HCT116 (cell line): ENCODE data around the gene B3GNT2. TPM values are rescaled to one million over a fixed set of nuclear protein-coding genes. Genes with fewer than 3 reads are reported as not detected.

Experiments
- ATAC-seq: fragments of 200-7000 bp; cut with Tn5 transposase; 2 replicates; pipeline ENCODE4 v1.9.1; 2020; ENCODE audit warnings: mild to moderate bottlenecking, moderate library complexity
- BruUV-seq: library from RNA; stranded (reverse); fragments of 400-500 nt; replicated peaks from 2 replicates; lab custom pipeline; 2021; lab: Mats Ljungman, UMichigan
- CTCF ChIA-PET: fragments of 300-600 bp; sonication (Branson Sonifier 250); formaldehyde crosslinking; loops from one replicate; lab custom pipeline; 2021; ENCODE audit warnings: antibody characterized with exemption; lab: Charles Lee
- POLR2A ChIA-PET: fragments of 300-600, 350-600 bp; sonication (Branson Sonifier 250); formaldehyde crosslinking; loops from one replicate; lab custom pipeline; 2021; ENCODE audit warnings: antibody characterized with exemption; lab: Charles Lee
- RAD21 ChIA-PET, 2 experiments: fragments of 300-600 bp; sonication (Branson Sonifier 250); formaldehyde crosslinking; loops; one replicate each; lab custom pipeline; 2023; ENCODE audit warnings: low total read pairs in 2 of 2; ENCODE audit not compliant: uncharacterized antibody in 2 of 2, unreplicated experiment in 2 of 2, low non-redundant PET in 1 of 2; lab: Charles Lee
- DNase-seq: peaks from one replicate; pipeline ENCODE4 v3.0.0-alpha.2; 2010; ENCODE audit warnings: low read depth, low spot score
- H2AFZ ChIP-seq: fragments of 200-600 bp; shearing (Covaris generic), sonication (generic); 2 replicates; pipeline ENCODE4 v1.6.1; 2017; ENCODE audit warnings: low read depth, mixed run types, mixed read lengths, antibody characterized with exemption, low read length; ENCODE audit not compliant: poor library complexity, severe bottlenecking
- H3K27ac ChIP-seq: 2 replicates; pipeline ENCODE4 v1.5.1; 2012; ENCODE audit warnings: low read depth, low read length
- H3K27me3 ChIP-seq: fragments of 200-600 bp; sonication (generic); 2 replicates; pipeline ENCODE4 v1.6.1; 2016; ENCODE audit warnings: mixed run types, low read length, mixed read lengths; ENCODE audit not compliant: insufficient read depth
- H3K36me3 ChIP-seq, 2 experiments: fragments of 200-500 bp in 1 of 2; fragments of 200-600 bp in 1 of 2; sonication (Bioruptor generic) in 1 of 2; sonication (generic) in 1 of 2; 2 replicates each; pipeline versions ENCODE4 v1.5.1 to v1.6.1; 2014 to 2016; ENCODE audit warnings: low read length in 2 of 2, inconsistent platforms in 1 of 2, mixed read lengths in 1 of 2, mixed run types in 1 of 2; ENCODE audit not compliant: insufficient read depth in 2 of 2, control insufficient read depth in 1 of 2
- H3K4me1 ChIP-seq, 2 experiments: fragments of 200-600 bp in 1 of 2; sonication (generic) in 1 of 2; 2 replicates each; pipeline versions ENCODE4 v1.5.1 to v1.6.1; 2012 to 2017; ENCODE audit warnings: low read length in 2 of 2, inconsistent platforms in 1 of 2, mild to moderate bottlenecking in 1 of 2, mixed read lengths in 1 of 2, mixed run types in 1 of 2, moderate library complexity in 1 of 2; ENCODE audit not compliant: insufficient read depth in 2 of 2, control insufficient read depth in 1 of 2
- H3K4me2 ChIP-seq: fragments of 200-600 bp; sonication (generic); 2 replicates; pipeline ENCODE4 v1.6.1; 2017; ENCODE audit warnings: mixed run types, low read length, mixed read lengths
- H3K4me3 ChIP-seq, 2 experiments: fragments of 200-600 bp in 1 of 2; sonication (generic) in 1 of 2; replicated peaks in 1 of 2; 2 replicates each; pipeline ENCODE4 v1.5.1; 2011 to 2016; ENCODE audit warnings: low read length in 2 of 2, control low read depth in 1 of 2, low read depth in 1 of 2, mild to moderate bottlenecking in 1 of 2, mixed read lengths in 1 of 2, mixed run types in 1 of 2
- H3K79me2 ChIP-seq: fragments of 200-600 bp; sonication (generic); 2 replicates; pipeline ENCODE4 v1.6.1; 2017; ENCODE audit warnings: mild to moderate bottlenecking, mixed run types, low read length, moderate library complexity, mixed read lengths; ENCODE audit not compliant: insufficient read depth
- H3K9ac ChIP-seq: fragments of 200-600 bp; sonication (generic); 2 replicates; pipeline ENCODE4 v1.6.1; 2016; ENCODE audit warnings: low read length, mixed read lengths
- H3K9me2 ChIP-seq: fragments of 200-600 bp; sonication (generic), shearing (Covaris generic); 2 replicates; pipeline ENCODE4 v1.6.1; 2017; ENCODE audit warnings: mixed run types, mild to moderate bottlenecking, moderate library complexity; ENCODE audit not compliant: insufficient read depth
- H3K9me3 ChIP-seq, 2 experiments: fragments of 200-500 bp in 1 of 2; fragments of 200-600 bp in 1 of 2; sonication (Bioruptor generic) in 1 of 2; sonication (generic) in 1 of 2; 2 replicates each; pipeline ENCODE4 v1.6.1; 2014 to 2017; ENCODE audit warnings: low read length in 2 of 2, mixed read lengths in 2 of 2, inconsistent platforms in 1 of 2, low read depth in 1 of 2, mild to moderate bottlenecking in 1 of 2, mixed run types in 1 of 2, moderate library complexity in 1 of 2; ENCODE audit not compliant: control insufficient read depth in 1 of 2, insufficient read depth in 1 of 2
- H4K20me1 ChIP-seq: fragments of 200-600 bp; sonication (generic), shearing (Covaris generic); 2 replicates; pipeline ENCODE4 v1.6.1; 2017; ENCODE audit warnings: mixed run types, mild to moderate bottlenecking, moderate library complexity; ENCODE audit not compliant: insufficient read depth
- CEBPB ChIP-seq: IDR thresholded peaks from 2 replicates; pipeline ENCODE4 v1.6.1; 2012; ENCODE audit warnings: low read depth
- EZH2 ChIP-seq: fragments of 200-600 bp; sonication (generic); IDR thresholded peaks from 2 replicates; pipeline ENCODE4 v1.6.1; 2017; ENCODE audit warnings: antibody characterized with exemption, mixed run types
- EZH2phosphoT487 ChIP-seq: fragments of 200-600 bp; IDR thresholded peaks from 2 replicates; pipeline ENCODE4 v1.6.1; 2018; ENCODE audit warnings: antibody characterized with exemption, borderline replicate concordance
- JUND ChIP-seq: IDR thresholded peaks from 2 replicates; pipeline ENCODE4 v1.6.1; 2012
- RAD21 ChIP-seq: IDR thresholded peaks from 2 replicates; pipeline ENCODE4 v1.6.1; 2012; ENCODE audit warnings: low read depth, mild to moderate bottlenecking
- SIN3A ChIP-seq: IDR thresholded peaks from 2 replicates; pipeline ENCODE4 v1.6.1; 2012; ENCODE audit warnings: low read depth
- SP1 ChIP-seq: IDR thresholded peaks from 2 replicates; pipeline ENCODE4 v1.6.1; 2012; ENCODE audit warnings: low read depth
- TCF7L2 ChIP-seq: IDR thresholded peaks from 2 replicates; pipeline ENCODE4 v1.7.0; 2011; ENCODE audit warnings: borderline replicate concordance, inconsistent platforms; ENCODE audit not compliant: insufficient read depth, insufficient read length; ENCODE audit errors: extremely low read depth
- ZNF274 ChIP-seq: fragments of 200-500 bp; sonication (Bioruptor generic); IDR thresholded peaks from 2 replicates; pipeline ENCODE4 v1.6.1; 2014; ENCODE audit warnings: mild to moderate bottlenecking, low read depth, low read length, inconsistent platforms
- intact Hi-C: fragments of 100-400 bp; cut with micrococcal nuclease; formaldehyde crosslinking; loops from 2 replicates; pipeline ENCODE4 v1.10.0; 2022
- total RNA-seq: library from RNA; stranded (reverse); gene quantifications from one replicate; pipeline ENCODE4 v1.2.1, GENCODE V29; 2021; ENCODE audit not compliant: unreplicated experiment
- TF ChIP-seq, protein P1 (sequence below): IDR thresholded peaks from 2 replicates; pipeline ENCODE4 v1.6.1; 2011; ENCODE audit warnings: mild to moderate bottlenecking, low read length, moderate library complexity; ENCODE audit not compliant: insufficient replicate concordance; ENCODE audit errors: extremely low read depth
- TF ChIP-seq, protein P2 (sequence below): IDR thresholded peaks from 2 replicates; pipeline ENCODE4 v1.6.1; 2012

Gene B3GNT2
- total RNA-seq, 1 experiment from 2014 or later, result 21.5 TPM

DNA sequence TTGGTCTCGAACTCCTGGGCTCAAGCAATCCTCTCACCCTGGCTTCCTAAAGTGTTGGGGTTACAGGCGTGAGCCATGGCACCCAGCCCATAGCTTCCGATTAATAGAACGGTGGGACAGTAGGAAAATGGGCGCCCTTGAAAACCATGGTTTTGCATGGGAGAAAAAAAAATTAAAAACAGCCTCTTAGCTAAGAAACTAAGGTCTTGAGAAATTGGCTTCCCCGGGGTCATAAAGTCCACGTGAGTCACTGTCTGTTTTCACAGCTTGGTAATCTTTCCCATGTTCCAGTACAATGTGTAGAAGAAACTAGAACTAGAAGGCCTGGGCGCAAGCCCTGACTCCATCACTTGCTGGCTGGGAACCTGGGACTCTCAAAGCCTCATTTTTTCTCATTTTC lies 20.7 kb downstream of the B3GNT2 start:
- Histone ChIP-seq H3K4me1 (no peaks in the 10 kb centered on the region), H3K4me2 (no peak overlapping the region), H3K9me2 (no peaks in the 10 kb centered on the region), H3K27me3 (no peaks in the 10 kb centered on the region), H3K9ac (no peak overlapping the region), H3K27ac (no peak overlapping the region), H3K36me3 (no peaks in the 10 kb centered on the region), H2AFZ (no peak overlapping the region), H3K79me2 (peaks cover 99% of the 10 kb centered on the region), H4K20me1 (no peaks in the 10 kb centered on the region), H3K9me3 (no peaks in the 10 kb centered on the region), H3K4me3 (no peak overlapping the region)
- no TSS peak for BruUV-seq
- CTCF ChIA-PET, result no interaction called here
- ATAC-seq, result no peak
- RAD21 ChIA-PET, result no interaction called here
- DNase-seq, result no peak
- POLR2A ChIA-PET, result no interaction called here
- no peak for TF ChIP-seq RAD21
- intact Hi-C loops, result no loop called here

DNA sequence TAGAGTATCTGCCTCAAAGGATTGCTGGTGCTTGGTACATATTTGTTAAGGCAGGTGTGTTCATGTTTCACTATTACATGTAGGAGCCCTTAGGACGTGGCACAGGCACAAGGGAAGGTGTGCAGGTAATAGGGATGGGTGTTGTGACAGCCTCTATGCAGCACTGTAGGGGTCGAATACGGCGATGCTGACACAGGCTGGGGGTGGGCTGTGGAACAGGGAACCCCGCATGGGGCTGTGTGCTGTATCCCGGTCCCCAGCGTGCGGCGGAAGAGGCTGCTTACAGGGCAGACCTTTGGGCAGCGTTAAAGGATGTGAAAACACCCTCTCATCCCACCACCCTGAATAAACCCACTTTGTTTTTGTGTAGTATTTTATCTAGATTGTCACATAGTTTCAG lies 21.5 kb downstream of the B3GNT2 start:
- BruUV-seq, result no TSS peak
- TF ChIP-seq JUND (no peak), ZNF274 (no peak), EZH2phosphoT487 (no peak), SIN3A (no peak), CEBPB (no peak), TCF7L2 (no peak), RAD21 (no peak), EZH2 (no peak), SP1 (no peak)
- TF ChIP-seq, protein P1, sequence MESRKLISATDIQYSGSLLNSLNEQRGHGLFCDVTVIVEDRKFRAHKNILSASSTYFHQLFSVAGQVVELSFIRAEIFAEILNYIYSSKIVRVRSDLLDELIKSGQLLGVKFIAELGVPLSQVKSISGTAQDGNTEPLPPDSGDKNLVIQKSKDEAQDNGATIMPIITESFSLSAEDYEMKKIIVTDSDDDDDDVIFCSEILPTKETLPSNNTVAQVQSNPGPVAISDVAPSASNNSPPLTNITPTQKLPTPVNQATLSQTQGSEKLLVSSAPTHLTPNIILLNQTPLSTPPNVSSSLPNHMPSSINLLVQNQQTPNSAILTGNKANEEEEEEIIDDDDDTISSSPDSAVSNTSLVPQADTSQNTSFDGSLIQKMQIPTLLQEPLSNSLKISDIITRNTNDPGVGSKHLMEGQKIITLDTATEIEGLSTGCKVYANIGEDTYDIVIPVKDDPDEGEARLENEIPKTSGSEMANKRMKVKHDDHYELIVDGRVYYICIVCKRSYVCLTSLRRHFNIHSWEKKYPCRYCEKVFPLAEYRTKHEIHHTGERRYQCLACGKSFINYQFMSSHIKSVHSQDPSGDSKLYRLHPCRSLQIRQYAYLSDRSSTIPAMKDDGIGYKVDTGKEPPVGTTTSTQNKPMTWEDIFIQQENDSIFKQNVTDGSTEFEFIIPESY, result no peak
- TF ChIP-seq, protein P2, sequence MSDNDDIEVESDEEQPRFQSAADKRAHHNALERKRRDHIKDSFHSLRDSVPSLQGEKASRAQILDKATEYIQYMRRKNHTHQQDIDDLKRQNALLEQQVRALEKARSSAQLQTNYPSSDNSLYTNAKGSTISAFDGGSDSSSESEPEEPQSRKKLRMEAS, result no peak
- Histone ChIP-seq H4K20me1 (no peaks in the 10 kb centered on the region), H3K4me1 (no peaks in the 10 kb centered on the region), H3K9me3 (no peaks in the 10 kb centered on the region), H3K9me2 (no peaks in the 10 kb centered on the region), H3K9ac (no peak overlapping the region), H3K27ac (no peak overlapping the region), H2AFZ (no peak overlapping the region), H3K27me3 (no peaks in the 10 kb centered on the region), H3K4me3 (no peak overlapping the region), H3K4me2 (no peak overlapping the region), H3K36me3 (no peaks in the 10 kb centered on the region; a peak in 1 of 4 replicates), H3K79me2 (peaks cover 99% of the 10 kb centered on the region)
- DNase-seq (no peak), ATAC-seq (no peak)
- intact Hi-C loops, result no loop called here
- ChIA-PET RAD21 (no interaction called here), CTCF (no interaction called here), POLR2A (no interaction called here)
